Activated naive CD8-positive, alpha-beta T cell treated with anti-CD3 and anti-CD28 coated beads, Interleukin-2, amount 50 U/mL, for 24 hours (primary cell): ENCODE results near the gene FBXO4.
"Not testable (repeated sequence)": the region's sequence is repeated elsewhere in the genome, so short reads cannot be mapped to it uniquely, and the experiment has no call there.

Source experiments
- ATAC-seq: fragments of 150-1000 bp; cut with Tn5 transposase; one replicate; pipeline ENCODE4 v1.10.0; 2021
- DNase-seq: peaks from one replicate; pipeline ENCODE4 v3.0.0; 2021
- H3K27ac Mint-ChIP-seq: one replicate; pipeline ENCODE4 v1.8.0; 2021; ENCODE audit warnings: mild to moderate bottlenecking, mixed read lengths
- H3K27me3 Mint-ChIP-seq: one replicate; pipeline ENCODE4 v1.8.0; 2021; ENCODE audit warnings: mixed read lengths
- H3K36me3 Mint-ChIP-seq: one replicate; pipeline ENCODE4 v1.8.0; 2021; ENCODE audit warnings: low read depth, mixed read lengths
- H3K4me1 Mint-ChIP-seq: one replicate; pipeline ENCODE4 v1.8.0; 2021; ENCODE audit warnings: mixed read lengths
- H3K4me3 Mint-ChIP-seq: one replicate; pipeline ENCODE4 v1.8.0; 2021; ENCODE audit warnings: mild to moderate bottlenecking, moderate library complexity, mixed read lengths
- H3K9me3 Mint-ChIP-seq: one replicate; pipeline ENCODE4 v1.8.0; 2021; ENCODE audit warnings: mixed read lengths

FBXO4 gene

DNA sequence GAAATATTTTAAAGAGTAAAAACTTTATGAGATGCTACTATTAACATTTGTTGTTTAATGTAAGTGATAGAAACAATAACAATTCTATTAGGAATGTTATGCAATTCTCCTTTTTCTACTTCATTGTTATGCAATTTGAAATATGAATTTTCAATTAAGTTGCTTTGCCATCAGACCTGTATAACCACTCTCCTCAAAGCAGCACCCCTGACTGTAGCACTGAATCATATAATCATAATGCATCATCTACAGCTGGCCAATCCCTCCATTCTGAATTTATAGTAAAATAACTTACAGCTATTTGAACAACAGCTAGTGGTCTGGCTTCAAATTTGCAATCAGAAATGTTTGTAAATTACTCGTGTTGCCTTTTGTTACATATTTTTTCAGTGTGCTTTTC, 29.2 kb downstream of the FBXO4 start:
- Mint-ChIP-seq H3K9me3 (peaks cover 12% of the 10 kb centered on the region), H3K36me3 (peaks cover 2% of the 10 kb centered on the region), H3K4me1 (no peaks in the 10 kb centered on the region), H3K4me3 (no peak overlapping the region), H3K27ac (no peak overlapping the region), H3K27me3 (peaks cover 5% of the 10 kb centered on the region)
- no peak for ATAC-seq
- DNase-seq, result no peak

DNA sequence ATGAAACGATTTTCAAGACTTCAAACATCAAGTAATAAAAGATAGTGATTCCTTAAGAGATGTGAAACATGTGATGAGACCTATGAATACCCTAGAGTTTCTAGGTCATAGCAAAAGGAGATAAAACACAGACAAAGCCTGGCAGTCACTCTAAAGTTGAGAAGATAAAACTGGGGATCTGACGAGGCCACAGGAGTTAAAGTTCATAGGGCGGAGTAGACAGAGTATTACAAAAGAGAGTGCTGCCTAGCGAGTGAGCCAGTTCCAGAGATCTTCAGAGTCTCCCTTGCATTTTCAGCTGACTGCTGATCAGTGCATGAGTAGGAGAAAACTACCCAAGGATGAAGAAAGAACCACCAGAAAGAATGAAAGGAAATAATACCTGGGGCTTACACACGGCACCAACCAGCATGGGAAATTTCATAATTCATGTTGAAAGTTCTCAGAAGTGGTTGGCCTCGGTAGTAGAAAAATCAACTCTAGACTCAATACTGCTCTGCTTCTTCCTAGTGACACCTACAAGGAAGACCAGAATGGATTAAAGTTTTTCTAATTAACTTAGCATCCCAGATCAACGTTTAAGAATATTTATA, 30.4 kb downstream of the FBXO4 start:
- peaks cover 5% of the 10 kb centered on the region for H3K27me3 Mint-ChIP-seq
- peaks cover 2% of the 10 kb centered on the region for H3K36me3 Mint-ChIP-seq
- H3K4me3 Mint-ChIP-seq, result no peak overlapping the region
- ATAC-seq (no peak), DNase-seq (no peak)
- H3K27ac Mint-ChIP-seq, result no peak overlapping the region
- H3K4me1 Mint-ChIP-seq, result no peaks in the 10 kb centered on the region
- H3K9me3 Mint-ChIP-seq, result peaks cover 24% of the 10 kb centered on the region

- no peak for ATAC-seq
- H3K27ac Mint-ChIP-seq, result no peak overlapping the region
- peaks cover 2% of the 10 kb centered on the region for H3K36me3 Mint-ChIP-seq
- peaks cover 5% of the 10 kb centered on the region for H3K27me3 Mint-ChIP-seq
- DNase-seq, result no peak
- no peak overlapping the region for H3K4me3 Mint-ChIP-seq
- peaks cover 29% of the 10 kb centered on the region for H3K9me3 Mint-ChIP-seq
- no peaks in the 10 kb centered on the region for H3K4me1 Mint-ChIP-seq
These were observed 31.9 kb downstream of the FBXO4 start for GRCh38 chr5:41956943-41957342.

GRCh38 chr5:41960481-41960880, 35.4 kb downstream of the FBXO4 start:
- H3K9me3 Mint-ChIP-seq, result peaks cover 36% of the 10 kb centered on the region
- no peak for DNase-seq
- H3K4me3 Mint-ChIP-seq, result no peak overlapping the region
- H3K4me1 Mint-ChIP-seq, result no peaks in the 10 kb centered on the region
- no peak overlapping the region for H3K27ac Mint-ChIP-seq
- peaks cover 5% of the 10 kb centered on the region for H3K27me3 Mint-ChIP-seq
- peaks cover 2% of the 10 kb centered on the region for H3K36me3 Mint-ChIP-seq
- ATAC-seq, result no peak

DNA sequence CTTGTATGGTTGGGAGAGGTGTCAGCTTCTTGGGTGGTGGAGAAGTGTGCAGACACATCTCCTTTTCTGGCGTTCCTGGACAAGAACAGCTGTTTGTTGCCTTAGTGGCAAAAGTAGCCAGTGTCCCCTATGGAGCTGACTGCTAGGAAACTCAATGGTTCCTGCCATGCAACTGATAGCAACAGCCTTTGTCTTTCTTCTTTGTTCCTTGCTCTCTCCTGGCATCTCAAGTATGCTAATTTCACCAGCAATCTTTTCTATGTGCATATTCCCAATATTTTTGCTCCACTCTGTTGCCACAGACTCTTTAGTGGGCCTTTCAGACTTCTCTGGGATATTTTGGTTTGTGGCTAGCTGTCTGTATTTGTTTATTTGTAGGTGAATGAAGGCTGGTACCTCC, 36.7 kb downstream of the FBXO4 start:
- H3K27ac Mint-ChIP-seq, result no peak overlapping the region

DNA sequence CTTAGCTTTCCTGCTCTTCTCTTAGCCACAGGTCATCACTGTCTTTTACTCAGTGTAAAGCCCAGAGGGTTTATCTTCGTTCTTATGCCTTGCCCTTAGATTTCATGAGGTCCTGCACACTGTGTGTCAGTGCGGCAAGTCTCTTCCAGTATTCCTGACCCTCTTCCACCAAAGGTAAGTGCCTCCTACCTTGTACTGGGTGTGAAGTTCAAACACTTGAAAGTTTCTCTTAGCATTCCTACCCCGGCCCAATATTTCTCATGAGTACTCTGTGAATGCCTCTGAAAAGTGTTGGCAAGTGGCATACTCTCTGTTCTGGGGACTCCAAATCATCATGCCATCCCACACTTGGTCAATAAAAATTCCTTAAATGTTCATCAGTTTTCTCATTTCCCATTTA, 37.4 kb downstream of the FBXO4 start:
- H3K4me1 Mint-ChIP-seq, result no peaks in the 10 kb centered on the region
- no peak overlapping the region for H3K27ac Mint-ChIP-seq
- peaks cover 2% of the 10 kb centered on the region for H3K36me3 Mint-ChIP-seq
- peaks cover 5% of the 10 kb centered on the region for H3K27me3 Mint-ChIP-seq
- H3K4me3 Mint-ChIP-seq, result no peak overlapping the region
- DNase-seq (no peak), ATAC-seq (no peak)
- peaks cover 36% of the 10 kb centered on the region for H3K9me3 Mint-ChIP-seq

More for the DNA sequence above, 36.7 kb downstream of the FBXO4 start:
- Mint-ChIP-seq H3K4me1 (no peaks in the 10 kb centered on the region), H3K9me3 (peaks cover 36% of the 10 kb centered on the region), H3K36me3 (peaks cover 2% of the 10 kb centered on the region), H3K27me3 (peaks cover 5% of the 10 kb centered on the region), H3K4me3 (no peak overlapping the region)
- no peak for DNase-seq
- ATAC-seq, result no peak

GRCh38 chr5:41966401-41967105, 41.5 kb downstream of the FBXO4 start:
- H3K9me3 Mint-ChIP-seq, result peaks cover 13% of the 10 kb centered on the region
- H3K4me3 Mint-ChIP-seq, result no peak overlapping the region
- H3K36me3 Mint-ChIP-seq, result no peaks in the 10 kb centered on the region

GRCh38 chr5:41967401-41967800, 42.3 kb downstream of the FBXO4 start:
- Mint-ChIP-seq H3K4me3 (no peak overlapping the region), H3K4me1 (no peaks in the 10 kb centered on the region), H3K9me3 (peaks cover 10% of the 10 kb centered on the region), H3K27me3 (peaks cover 5% of the 10 kb centered on the region), H3K27ac (no peak overlapping the region), H3K36me3 (no peaks in the 10 kb centered on the region)
- DNase-seq (no peak), ATAC-seq (no peak)

More at GRCh38 chr5:41966401-41967105, 41.5 kb downstream of the FBXO4 start:
- Mint-ChIP-seq H3K27me3 (peaks cover 5% of the 10 kb centered on the region), H3K4me1 (no peaks in the 10 kb centered on the region), H3K27ac (no peak overlapping the region)
- DNase-seq (no peak), ATAC-seq (no peak)

DNA sequence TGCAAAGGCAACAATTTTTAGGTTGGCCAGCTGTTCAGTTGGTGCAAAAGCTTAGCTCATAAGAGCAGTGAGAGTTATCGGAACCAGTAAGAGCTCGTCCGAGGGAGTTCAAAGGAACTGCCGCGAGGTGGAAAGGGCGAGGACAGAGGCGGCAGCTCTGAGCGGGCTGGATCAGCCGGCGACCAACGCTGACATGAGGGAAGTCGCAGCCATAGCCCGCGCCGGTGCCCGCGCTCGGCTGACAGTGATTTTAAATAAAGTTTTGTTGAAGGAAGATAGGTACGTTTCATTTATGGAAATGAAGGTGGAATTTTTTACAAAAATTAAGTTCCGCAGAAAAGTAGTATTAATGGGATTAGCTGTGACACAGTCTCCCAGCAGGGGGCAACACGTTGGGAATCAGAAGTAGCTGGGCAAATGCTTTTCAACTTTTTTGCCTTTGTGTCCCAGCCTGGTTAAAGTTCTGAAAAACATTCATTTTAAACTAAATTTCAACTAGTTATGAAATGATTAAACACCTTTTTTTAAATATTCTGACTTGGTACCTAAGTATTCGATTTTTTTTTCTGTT, 43.2 kb downstream of the FBXO4 start:
- ATAC-seq, result no peak
- no peak overlapping the region for H3K4me3 Mint-ChIP-seq
- H3K27me3 Mint-ChIP-seq, result peaks cover 5% of the 10 kb centered on the region
- H3K9me3 Mint-ChIP-seq, result peaks cover 6% of the 10 kb centered on the region
- H3K36me3 Mint-ChIP-seq, result no peaks in the 10 kb centered on the region
- no peaks in the 10 kb centered on the region for H3K4me1 Mint-ChIP-seq
- DNase-seq, result no peak
- no peak overlapping the region for H3K27ac Mint-ChIP-seq

DNA sequence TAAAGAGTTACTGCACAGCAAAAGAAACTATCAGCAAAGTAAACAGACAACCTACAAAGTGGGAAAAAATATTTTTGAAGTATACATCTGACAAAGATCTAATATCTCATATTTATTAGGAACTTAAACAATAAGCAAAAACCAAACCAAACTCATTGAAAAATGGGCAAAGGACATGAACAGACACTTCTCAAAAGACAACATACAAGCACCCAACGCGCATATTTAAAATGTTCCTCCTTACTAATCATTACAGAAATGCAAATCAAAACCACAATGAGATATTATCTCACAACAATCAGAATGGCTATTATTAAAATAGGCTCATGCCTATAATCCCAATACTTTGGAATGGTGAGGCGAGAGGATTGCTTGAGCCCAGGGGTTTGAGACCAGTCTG, 48.0 kb downstream of the FBXO4 start:
- Mint-ChIP-seq H3K27me3 (peaks cover 4% of the 10 kb centered on the region), H3K27ac (no peak overlapping the region), H3K4me3 (no peak overlapping the region), H3K36me3 (no peaks in the 10 kb centered on the region), H3K9me3 (peaks cover 6% of the 10 kb centered on the region), H3K4me1 (no peaks in the 10 kb centered on the region)
- no peak for ATAC-seq
- DNase-seq, result no peak

GRCh38 chr5:41973887-41974286, 48.8 kb downstream of the FBXO4 start:
- H3K27ac Mint-ChIP-seq, result no peak overlapping the region
- no peaks in the 10 kb centered on the region for H3K36me3 Mint-ChIP-seq
- no peak overlapping the region for H3K4me3 Mint-ChIP-seq
- ATAC-seq (no peak), DNase-seq (no peak)
- H3K9me3 Mint-ChIP-seq, result peaks cover 4% of the 10 kb centered on the region
- H3K27me3 Mint-ChIP-seq, result peaks cover 4% of the 10 kb centered on the region
- H3K4me1 Mint-ChIP-seq, result no peaks in the 10 kb centered on the region

DNA sequence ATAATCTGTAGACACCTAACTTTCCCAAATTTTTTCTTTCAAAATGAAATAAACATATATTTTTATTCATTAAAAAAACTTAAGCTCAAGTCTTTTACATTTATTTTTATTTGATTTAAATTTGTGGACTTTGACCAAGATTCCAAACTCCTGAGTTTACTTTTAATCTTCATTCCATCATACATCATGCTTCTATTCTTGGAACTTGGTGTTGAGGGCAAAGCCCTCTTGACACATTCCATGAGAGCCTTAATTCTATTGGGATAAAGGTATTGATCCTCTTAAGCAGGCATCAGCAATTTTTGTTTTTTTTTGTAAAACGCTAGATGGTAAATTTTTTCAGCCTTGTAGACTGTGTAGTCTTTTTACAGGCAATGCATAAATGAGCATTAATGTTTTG, 53.6 kb downstream of the FBXO4 start:
- no peak overlapping the region for H3K4me3 Mint-ChIP-seq
- no peaks in the 10 kb centered on the region for H3K36me3 Mint-ChIP-seq
- H3K4me1 Mint-ChIP-seq, result no peaks in the 10 kb centered on the region
- DNase-seq (no peak), ATAC-seq (no peak)
- H3K27ac Mint-ChIP-seq, result no peak overlapping the region
- H3K9me3 Mint-ChIP-seq, result no peaks in the 10 kb centered on the region
- peaks cover 2% of the 10 kb centered on the region for H3K27me3 Mint-ChIP-seq

GRCh38 chr5:41980396-41980795, 55.3 kb downstream of the FBXO4 start:
- Mint-ChIP-seq H3K36me3 (no peaks in the 10 kb centered on the region), H3K27ac (no peak overlapping the region), H3K4me1 (no peaks in the 10 kb centered on the region), H3K4me3 (no peak overlapping the region), H3K27me3 (peaks cover 5% of the 10 kb centered on the region), H3K9me3 (no peaks in the 10 kb centered on the region)
- ATAC-seq, result no peak
- no peak for DNase-seq

- H3K4me1 Mint-ChIP-seq, result no peaks in the 10 kb centered on the region
- DNase-seq (no peak), ATAC-seq (no peak)
- no peaks in the 10 kb centered on the region for H3K36me3 Mint-ChIP-seq
- peaks cover 5% of the 10 kb centered on the region for H3K27me3 Mint-ChIP-seq
- H3K4me3 Mint-ChIP-seq, result no peak overlapping the region
- no peaks in the 10 kb centered on the region for H3K9me3 Mint-ChIP-seq
- no peak overlapping the region for H3K27ac Mint-ChIP-seq
These were observed 55.8 kb downstream of the FBXO4 start for GRCh38 chr5:41980870-41981269.

- not testable (repeated sequence) for H3K36me3 Mint-ChIP-seq, H3K4me3 Mint-ChIP-seq, ATAC-seq, H3K27ac Mint-ChIP-seq, H3K9me3 Mint-ChIP-seq, H3K4me1 Mint-ChIP-seq, DNase-seq
- H3K27me3 Mint-ChIP-seq, result peaks cover 17% of the 10 kb centered on the region
These were observed 57.8 kb downstream of the FBXO4 start for GRCh38 chr5:41982858-41983257.
